Measurements from ENCODE around the gene ANK3.

DNA sequence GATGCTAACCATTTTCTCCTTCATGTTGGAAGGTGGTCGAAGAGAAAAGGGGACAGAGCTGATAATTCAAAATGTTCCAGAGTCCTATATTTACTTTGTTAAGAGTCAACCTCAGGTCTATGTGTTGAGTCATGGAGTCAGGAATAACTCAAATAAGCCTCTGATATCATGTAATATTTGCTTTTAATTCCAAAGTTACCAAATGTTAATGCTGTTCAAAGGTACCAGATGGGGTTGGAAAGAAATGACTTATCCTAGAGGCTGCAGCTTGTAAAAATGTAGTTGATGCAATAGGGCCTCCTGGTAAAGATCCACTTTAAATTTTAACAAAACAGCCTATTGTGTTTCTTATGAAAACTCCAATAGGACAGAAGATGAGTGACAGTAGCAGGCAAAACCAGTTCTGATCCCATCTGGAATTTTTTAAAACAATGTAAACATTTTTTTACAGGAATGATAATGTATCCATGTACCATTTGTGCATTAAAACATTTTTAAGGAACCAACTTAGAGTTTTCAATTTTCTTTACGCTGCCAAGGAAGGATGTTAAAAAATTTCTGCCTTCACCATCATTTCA, 218.2 kb downstream of the ANK3 start:
- TF ChIP-seq ZNF248 (tag by site-specific recombination; IDR thresholded peaks at IDR 0.05) (no peak), CTCF (tag by site-specific recombination; IDR thresholded peaks at IDR 0.05) (no peak), ZNF391 (tag by site-specific recombination; IDR thresholded peaks at IDR 0.05; ENCODE audit: borderline replicate concordance, low read depth) (no peak), ZNF837 (tag by site-specific recombination; IDR thresholded peaks at IDR 0.05) (no peak), ZXDB (tag by site-specific recombination; IDR thresholded peaks at IDR 0.05) (no peak), KLF1 (tag by site-specific recombination; IDR thresholded peaks at IDR 0.05) (no peak), ZNF311 (tag by site-specific recombination; IDR thresholded peaks at IDR 0.05; ENCODE audit: borderline replicate concordance) (no peak), GLI2 (tag by site-specific recombination; IDR thresholded peaks at IDR 0.05; ENCODE audit: borderline replicate concordance, low read depth) (no peak)
